Right lobe of liver (tissue), 6 donors: ENCODE measurements around the gene CACNA1C. TPM values are rescaled to one million over a fixed set of nuclear protein-coding genes. Genes with fewer than 3 reads are reported as not detected.

Experiments used
- ATAC-seq, 4 donors: fragments of 200-7000 bp; cut with Tn5 transposase; one replicate each; pipeline ENCODE4 v1.9.1; 2020; ENCODE audit warnings: mild to moderate bottlenecking in 4 of 4, moderate library complexity in 4 of 4
- DNase-seq, 3 donors: peaks; one replicate each; pipeline ENCODE4 v3.0.0-alpha.2; 2020
- H3K27ac ChIP-seq, 3 donors: fragments of 200-600 bp; one replicate each; pipeline ENCODE4 v1.8.0; 2022
- H3K27me3 ChIP-seq, 2 donors: fragments of 200-600 bp; one replicate each; pipeline ENCODE4 v1.8.0; 2022
- H3K36me3 ChIP-seq, 4 donors: fragments of 200-600 bp; sonication (generic) in 1 of 4; one replicate each; pipeline versions ENCODE4 v1.5.1 to v1.8.0; 2017 to 2022; ENCODE audit warnings: control low read depth in 1 of 4
- H3K4me1 ChIP-seq, 4 donors: fragments of 200-600 bp; sonication (generic) in 1 of 4; one replicate each; pipeline versions ENCODE4 v1.5.1 to v1.8.0; 2017 to 2022; ENCODE audit warnings: control low read depth in 1 of 4
- H3K4me3 ChIP-seq, 3 donors: fragments of 200-600 bp; one replicate each; pipeline ENCODE4 v1.8.0; 2022
- H3K9me3 ChIP-seq, 4 donors: fragments of 200-600 bp; sonication (generic) in 1 of 4; one replicate each; pipeline versions ENCODE4 v1.5.1 to v1.8.0; 2017 to 2022; ENCODE audit warnings: control low read depth in 1 of 4
- POLR2A ChIP-seq: fragments of 450-650 bp; IDR thresholded peaks from one replicate; pipeline ENCODE4 v1.6.1; 2017; ENCODE audit warnings: antibody characterized with exemption, mild to moderate bottlenecking
- WGBS: methylation state at CpG from one replicate; pipeline ENCODE4 v1.1.6; 2018; ENCODE audit warnings: low coverage, low lambda C conversion rate; ENCODE audit not compliant: insufficient coverage; ENCODE audit errors: missing lambda C conversion rate; 5-methylcytosine and 5-hydroxymethylcytosine counted together
- intact Hi-C, 2 donors: fragments of 100-400 bp; cut with DNase I; formaldehyde crosslinking; loops; one replicate each; pipeline versions ENCODE4 v1.11.2 to v1.14.1; 2022
- total RNA-seq, 6 experiments: library from RNA; depleted of rRNA in 2 of 6; stranded (reverse); fragments of >200 nt in 2 of 6; fragmentation: NEBNext Ultra II Directional in 3 of 6; extraction: Animal tissue kit (Norgen Biotek cat#: 25700) in 3 of 6; gene quantifications; one replicate each; pipeline versions ENCODE4 v1.1.0 to v1.2.4, GENCODE V29; 2016 to 2023
- TF ChIP-seq, protein P1 (sequence below), 4 donors: fragments of 200-600 bp in 3 of 4; fragments of 450-650 bp in 1 of 4; IDR thresholded peaks; one replicate each; pipeline versions ENCODE4 v1.5.1 to v1.8.0; 2016 to 2022; ENCODE audit warnings: antibody characterized with exemption in 4 of 4, mild to moderate bottlenecking in 2 of 4
- donor health status: DM: no; HTN: yes; CAD: no.
- donor health status: DM: no; HTN: no; CAD: no.
- donor health status: DM: no; HTN: no; CAD: no.
- donor health status: DM: no; HTN: yes; CAD: no.
- donor health status: DM: no; HTN: yes; CAD: no.

The CACNA1C gene
- total RNA-seq, 6 experiments from 2014 or later, result 0.18 to 1.0 (median 0.57) TPM

DNA sequence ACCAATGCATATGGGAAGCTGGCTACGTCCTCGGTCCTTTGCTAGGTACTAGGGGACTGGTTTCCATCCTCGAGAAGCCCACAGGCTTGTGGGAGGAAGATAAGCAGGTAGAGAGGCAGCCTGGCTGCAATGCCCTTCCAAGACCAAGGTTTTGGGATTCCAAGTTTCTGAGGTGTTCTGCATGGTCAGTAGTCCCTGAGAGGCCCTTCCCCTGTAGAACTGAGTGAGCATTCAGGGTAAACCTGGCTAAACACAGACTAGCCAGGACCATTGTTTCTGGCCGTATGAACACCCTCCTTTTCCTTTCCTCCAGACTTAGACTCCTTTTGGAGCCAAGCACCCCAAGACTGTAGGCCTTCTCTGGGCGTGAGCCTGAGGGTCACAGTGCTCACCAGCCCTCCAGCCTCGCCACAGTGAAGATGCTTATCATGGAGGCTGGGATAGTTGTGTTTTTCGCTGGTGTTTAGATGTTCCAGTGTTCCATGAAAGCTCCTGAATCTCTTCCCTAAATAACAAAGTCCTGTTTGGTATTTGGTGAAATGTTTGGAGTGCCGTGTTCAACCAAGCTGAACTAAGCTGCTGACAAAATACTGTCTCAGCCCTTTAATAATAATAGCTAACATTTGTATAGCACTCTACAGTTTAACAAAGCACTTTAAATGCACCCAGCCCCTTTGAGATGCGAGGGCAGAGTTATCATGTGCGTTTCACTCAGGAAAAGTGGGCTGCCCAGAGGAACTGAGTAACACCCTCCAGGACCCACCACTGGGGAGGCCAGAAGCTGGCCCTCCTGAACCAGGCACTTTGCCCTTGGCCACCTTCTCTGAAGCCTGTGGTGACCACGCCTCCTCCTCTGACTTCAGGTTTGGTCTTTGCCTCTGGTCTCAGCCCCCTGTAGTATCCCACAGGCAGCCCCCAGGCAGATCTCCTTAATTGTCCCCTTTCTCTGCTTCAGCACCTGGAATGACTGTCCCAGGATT, 284.5 kb downstream of the CACNA1C start:
- TF ChIP-seq, protein P1, sequence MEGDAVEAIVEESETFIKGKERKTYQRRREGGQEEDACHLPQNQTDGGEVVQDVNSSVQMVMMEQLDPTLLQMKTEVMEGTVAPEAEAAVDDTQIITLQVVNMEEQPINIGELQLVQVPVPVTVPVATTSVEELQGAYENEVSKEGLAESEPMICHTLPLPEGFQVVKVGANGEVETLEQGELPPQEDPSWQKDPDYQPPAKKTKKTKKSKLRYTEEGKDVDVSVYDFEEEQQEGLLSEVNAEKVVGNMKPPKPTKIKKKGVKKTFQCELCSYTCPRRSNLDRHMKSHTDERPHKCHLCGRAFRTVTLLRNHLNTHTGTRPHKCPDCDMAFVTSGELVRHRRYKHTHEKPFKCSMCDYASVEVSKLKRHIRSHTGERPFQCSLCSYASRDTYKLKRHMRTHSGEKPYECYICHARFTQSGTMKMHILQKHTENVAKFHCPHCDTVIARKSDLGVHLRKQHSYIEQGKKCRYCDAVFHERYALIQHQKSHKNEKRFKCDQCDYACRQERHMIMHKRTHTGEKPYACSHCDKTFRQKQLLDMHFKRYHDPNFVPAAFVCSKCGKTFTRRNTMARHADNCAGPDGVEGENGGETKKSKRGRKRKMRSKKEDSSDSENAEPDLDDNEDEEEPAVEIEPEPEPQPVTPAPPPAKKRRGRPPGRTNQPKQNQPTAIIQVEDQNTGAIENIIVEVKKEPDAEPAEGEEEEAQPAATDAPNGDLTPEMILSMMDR (IDR thresholded peaks at IDR 0.05), result no peak
- TF ChIP-seq POLR2A, result no peak
- 78% methylated on average over 7 of the region's 11 CpGs for WGBS
- H3K9me3 ChIP-seq, result no peaks in the 10 kb centered on the region
- DNase-seq (no peak), ATAC-seq (no peak)
- H3K36me3 ChIP-seq, result no peaks in the 10 kb centered on the region
- H3K4me3 ChIP-seq, result no peak overlapping the region
- no peak overlapping the region for H3K27ac ChIP-seq
- H3K27me3 ChIP-seq, result no peaks in the 10 kb centered on the region
- no peaks in the 10 kb centered on the region for H3K4me1 ChIP-seq
- intact Hi-C loops, result no loop called here

DNA sequence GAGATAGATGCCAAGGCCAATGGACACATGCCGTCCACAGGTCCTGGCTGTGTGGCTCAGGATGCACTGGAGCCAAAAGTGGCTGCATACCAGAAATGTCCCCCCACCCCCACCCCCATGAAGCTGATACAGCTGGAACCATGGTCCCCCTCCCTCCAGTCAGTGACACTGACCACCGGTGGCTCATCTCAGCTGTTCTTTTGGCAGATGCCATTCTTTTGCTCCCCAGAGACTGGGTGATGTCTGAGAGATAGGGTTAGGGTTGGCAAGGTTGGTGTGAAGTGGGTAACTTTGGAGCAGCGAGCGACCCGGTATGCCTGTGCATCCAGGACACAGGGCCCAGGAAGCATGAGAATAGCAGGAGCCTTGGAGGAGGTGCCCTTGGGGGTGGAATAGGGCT, 285.6 kb downstream of the CACNA1C start:
- WGBS, result no CpG with 5 or more reads among the region's 5 CpGs
- Histone ChIP-seq H3K27me3 (no peaks in the 10 kb centered on the region), H3K27ac (no peak overlapping the region), H3K4me1 (no peaks in the 10 kb centered on the region), H3K9me3 (no peaks in the 10 kb centered on the region), H3K4me3 (no peak overlapping the region), H3K36me3 (no peaks in the 10 kb centered on the region)
- DNase-seq, result no peak
- intact Hi-C loops, result no loop called here
- no peak for ATAC-seq
- no peak for TF ChIP-seq POLR2A
- TF ChIP-seq, protein P1 (IDR thresholded peaks at IDR 0.05), result no peak

DNA sequence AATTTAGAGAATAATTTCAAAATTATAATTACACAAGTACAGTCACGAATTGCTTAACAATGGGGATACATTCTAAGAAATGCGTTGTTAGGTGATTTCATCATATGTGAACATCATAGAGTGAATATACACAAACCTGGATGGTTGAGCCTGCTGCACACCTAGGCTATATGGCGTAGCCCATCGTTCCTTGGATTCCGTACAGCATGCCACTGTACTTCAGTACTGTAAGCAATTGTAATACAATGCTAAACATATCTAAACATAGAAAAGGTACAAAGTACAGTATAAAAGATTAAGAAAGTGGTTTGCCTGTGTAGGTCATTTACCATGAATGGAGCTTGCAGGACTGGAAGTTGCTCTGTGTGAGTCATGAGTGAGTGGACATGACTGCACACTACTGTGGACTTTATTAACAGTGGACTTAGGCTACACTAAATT, 286.2 kb downstream of the CACNA1C start:
- DNase-seq (no peak), ATAC-seq (no peak)
- TF ChIP-seq POLR2A, result no peak
- TF ChIP-seq, protein P1 (IDR thresholded peaks at IDR 0.05), result no peak
- Histone ChIP-seq H3K36me3 (no peaks in the 10 kb centered on the region), H3K9me3 (no peaks in the 10 kb centered on the region), H3K4me1 (no peaks in the 10 kb centered on the region), H3K4me3 (no peak overlapping the region), H3K27me3 (no peaks in the 10 kb centered on the region), H3K27ac (no peak overlapping the region)
- intact Hi-C loops, result no loop called here
- 74% methylated on average over 5 of the region's 5 CpGs for WGBS

DNA sequence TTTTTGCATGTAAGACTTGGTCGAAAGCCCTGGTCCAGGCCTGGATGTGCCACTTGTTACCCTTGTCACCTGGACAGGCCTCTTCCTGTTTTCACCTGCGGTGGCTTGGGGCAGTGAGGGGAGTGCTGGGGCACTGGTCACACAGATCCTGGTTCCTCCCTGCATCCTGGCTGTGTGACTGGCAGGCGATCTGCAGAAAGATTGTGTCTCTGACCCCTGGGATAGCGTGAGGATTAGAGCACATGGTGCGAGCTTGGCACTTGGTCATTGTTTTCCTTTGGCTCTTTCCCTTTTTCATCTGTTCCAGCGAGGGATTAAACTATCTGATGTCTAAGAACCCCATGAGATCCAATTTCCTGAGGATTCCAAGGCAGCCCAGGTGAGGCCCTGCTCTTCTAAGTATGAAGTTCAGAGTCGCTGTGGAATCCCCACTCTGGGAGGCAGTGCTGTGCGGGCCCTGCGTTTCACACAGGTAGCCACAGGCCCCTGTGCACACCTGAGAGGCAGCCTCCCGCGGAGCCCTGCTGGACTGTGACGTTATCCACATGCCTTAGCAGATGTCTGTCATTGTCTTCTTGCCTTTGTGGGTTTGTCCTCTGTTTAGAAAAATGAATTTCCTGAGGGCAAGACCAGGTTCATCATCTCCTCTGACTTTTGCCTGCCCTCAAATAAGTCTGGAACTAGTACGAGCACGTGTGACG, 288.4 kb downstream of the CACNA1C start:
- no peaks in the 10 kb centered on the region for H3K36me3 ChIP-seq
- WGBS, result 58% methylated on average over 9 of the region's 15 CpGs
- no peaks in the 10 kb centered on the region for H3K9me3 ChIP-seq
- intact Hi-C loops, result no loop called here
- H3K4me3 ChIP-seq, result no peak overlapping the region
- peak in 1 of 3 donors; percentile 42 for DNase-seq
- no peak for TF ChIP-seq POLR2A
- TF ChIP-seq, protein P1 (IDR thresholded peaks at IDR 0.05), result no peak
- H3K4me1 ChIP-seq, result no peaks in the 10 kb centered on the region
- H3K27me3 ChIP-seq, result no peaks in the 10 kb centered on the region
- H3K27ac ChIP-seq, result no peak overlapping the region
- ATAC-seq, result no peak
